Coronary artery (tissue), 2 donors: ENCODE measurements around the gene GABPA.

Experiments used
- DNase-seq: peaks from one replicate; pipeline ENCODE4 v3.0.0-alpha.2; 2017; ENCODE audit warnings: low spot score
- H3K27ac ChIP-seq, 2 donors: fragments of 200-600 bp; sonication (generic); one replicate each; pipeline ENCODE4 v1.5.1; 2016 to 2019
- H3K4me3 ChIP-seq: fragments of 200-600 bp; sonication (generic); 2 replicates; pipeline ENCODE4 v1.5.1; 2016; ENCODE audit warnings: mild to moderate bottlenecking, moderate library complexity
- TF ChIP-seq, protein P1 (sequence below): fragments of 200-600 bp; sonication (generic); IDR thresholded peaks from one replicate; pipeline ENCODE4 v1.5.1; 2019; ENCODE audit warnings: antibody characterized with exemption

GABPA gene

GRCh38 chr21:25742900-25743299 is 8.1 kb downstream of the GABPA start:
- TF ChIP-seq, protein P1, sequence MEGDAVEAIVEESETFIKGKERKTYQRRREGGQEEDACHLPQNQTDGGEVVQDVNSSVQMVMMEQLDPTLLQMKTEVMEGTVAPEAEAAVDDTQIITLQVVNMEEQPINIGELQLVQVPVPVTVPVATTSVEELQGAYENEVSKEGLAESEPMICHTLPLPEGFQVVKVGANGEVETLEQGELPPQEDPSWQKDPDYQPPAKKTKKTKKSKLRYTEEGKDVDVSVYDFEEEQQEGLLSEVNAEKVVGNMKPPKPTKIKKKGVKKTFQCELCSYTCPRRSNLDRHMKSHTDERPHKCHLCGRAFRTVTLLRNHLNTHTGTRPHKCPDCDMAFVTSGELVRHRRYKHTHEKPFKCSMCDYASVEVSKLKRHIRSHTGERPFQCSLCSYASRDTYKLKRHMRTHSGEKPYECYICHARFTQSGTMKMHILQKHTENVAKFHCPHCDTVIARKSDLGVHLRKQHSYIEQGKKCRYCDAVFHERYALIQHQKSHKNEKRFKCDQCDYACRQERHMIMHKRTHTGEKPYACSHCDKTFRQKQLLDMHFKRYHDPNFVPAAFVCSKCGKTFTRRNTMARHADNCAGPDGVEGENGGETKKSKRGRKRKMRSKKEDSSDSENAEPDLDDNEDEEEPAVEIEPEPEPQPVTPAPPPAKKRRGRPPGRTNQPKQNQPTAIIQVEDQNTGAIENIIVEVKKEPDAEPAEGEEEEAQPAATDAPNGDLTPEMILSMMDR: no peak
- Histone ChIP-seq H3K27ac (no peak overlapping the region), H3K4me3 (no peak overlapping the region)
- no peak for DNase-seq

DNA sequence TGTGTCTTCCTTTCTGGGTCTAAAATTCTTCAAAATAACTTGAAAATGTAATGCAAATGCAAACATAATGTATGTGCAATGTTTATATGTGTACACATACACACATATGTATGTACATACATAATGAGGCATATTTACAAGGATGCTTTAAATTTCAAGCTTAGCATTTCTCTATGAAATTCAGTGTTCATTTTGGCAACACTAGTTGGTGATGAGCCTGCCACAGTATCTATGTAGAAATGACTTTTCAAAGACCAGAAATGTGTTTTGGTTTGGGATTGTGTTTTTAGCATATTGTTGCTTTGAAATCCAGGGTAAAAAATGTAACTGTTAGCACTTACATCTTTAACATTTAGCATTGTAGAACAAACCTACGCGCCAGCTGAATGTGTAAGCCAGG is 10.1 kb downstream of the GABPA start:
- no peak for DNase-seq
- TF ChIP-seq, protein P1: no peak
- H3K4me3 ChIP-seq: no peak overlapping the region
- no peak overlapping the region for H3K27ac ChIP-seq

DNA sequence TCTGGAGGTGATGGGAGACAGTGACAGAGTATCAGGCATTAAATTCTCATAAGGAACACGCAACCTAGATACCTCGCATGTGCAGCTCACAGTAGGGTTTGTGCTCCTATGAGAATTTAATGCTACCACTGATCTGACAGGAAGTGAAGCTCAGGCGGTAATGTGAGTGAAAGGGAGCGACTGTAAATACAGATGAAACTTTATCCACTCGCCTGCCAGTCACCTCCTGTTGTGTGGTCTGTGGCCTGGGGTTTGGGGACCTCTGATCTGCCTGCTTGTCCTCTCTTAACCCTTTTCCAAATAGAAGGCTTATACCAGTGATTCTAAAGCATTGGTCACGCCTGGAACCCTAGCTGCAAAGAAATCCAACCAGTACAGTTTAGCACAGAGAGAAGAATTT is 15.3 kb downstream of the GABPA start:
- Histone ChIP-seq H3K27ac (no peak overlapping the region), H3K4me3 (no peak overlapping the region)
- DNase-seq: no peak
- TF ChIP-seq, protein P1: no peak

DNA sequence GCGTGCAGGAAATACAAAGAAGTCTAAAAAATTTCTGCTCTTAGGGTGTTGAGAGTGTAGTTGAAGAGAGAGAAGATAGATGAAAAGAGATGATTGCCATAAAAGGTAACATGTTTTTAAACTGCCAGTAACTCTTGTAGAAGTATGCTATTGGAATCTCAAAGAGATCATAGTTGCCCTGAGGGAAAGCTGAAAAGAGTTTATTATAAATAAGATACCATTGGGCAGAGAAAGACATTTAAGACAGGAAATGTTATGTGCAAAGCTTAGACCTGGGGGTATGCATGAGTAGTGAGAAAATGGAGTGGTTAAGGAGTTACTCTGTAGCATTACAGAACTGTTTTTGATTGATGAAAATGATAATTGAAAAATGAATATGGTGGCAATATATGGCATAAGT is 17.6 kb downstream of the GABPA start:
- TF ChIP-seq, protein P1: no peak
- no peak overlapping the region for H3K27ac ChIP-seq
- DNase-seq: no peak
- H3K4me3 ChIP-seq: no peak overlapping the region

- no peak overlapping the region for H3K27ac ChIP-seq
- DNase-seq: no peak
- no peak overlapping the region for H3K4me3 ChIP-seq
- TF ChIP-seq, protein P1: no peak
Observed at GRCh38 chr21:25756190-25756932, 21.6 kb downstream of the GABPA start.

- no peak for DNase-seq
- TF ChIP-seq, protein P1: no peak
- Histone ChIP-seq H3K27ac (no peak overlapping the region), H3K4me3 (no peak overlapping the region)
Observed at GRCh38 chr21:25757531-25757930, 22.8 kb downstream of the GABPA start.

DNA sequence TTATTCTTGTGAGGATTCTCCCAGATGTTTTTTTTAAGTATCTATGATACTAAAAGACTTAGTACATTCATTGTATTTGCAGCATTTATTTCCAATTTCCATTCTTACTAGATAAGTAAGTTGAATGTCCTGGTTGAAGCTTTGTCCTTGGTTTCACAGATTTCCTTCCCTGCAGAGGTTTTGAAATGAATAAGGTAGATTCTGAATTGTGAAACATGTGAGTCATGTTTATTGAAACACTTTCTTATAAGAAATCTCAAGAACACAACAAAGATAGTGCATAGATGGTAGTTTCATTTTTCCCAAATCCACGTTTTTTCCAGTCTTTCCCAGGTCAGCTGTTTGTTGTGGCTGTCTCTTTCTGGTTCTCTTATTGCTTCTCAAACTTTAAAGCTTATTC is 24.8 kb downstream of the GABPA start:
- Histone ChIP-seq H3K27ac (no peak overlapping the region), H3K4me3 (no peak overlapping the region)
- DNase-seq: no peak
- TF ChIP-seq, protein P1: no peak
